Stomach (tissue), 4 donors: ENCODE results near the gene STN1.

Experiments used
- POLR2A ChIP-seq, 4 donors: fragments of 450-650 bp; IDR thresholded peaks; one replicate each; pipeline ENCODE4 v1.6.1; 2016; ENCODE audit warnings: antibody characterized with exemption in 4 of 4, control low read depth in 2 of 4, mild to moderate bottlenecking in 1 of 4, moderate library complexity in 1 of 4
- TF ChIP-seq, protein P1 (sequence below), 7 experiments: fragments of 450-650 bp in 4 of 7; fragments of 200-600 bp in 3 of 7; sonication (generic) in 3 of 7; IDR thresholded peaks; one replicate each; pipeline ENCODE4 v1.5.1; 2016 to 2019; ENCODE audit warnings: antibody characterized with exemption in 7 of 7, control low read depth in 2 of 7, mild to moderate bottlenecking in 1 of 7

DNA sequence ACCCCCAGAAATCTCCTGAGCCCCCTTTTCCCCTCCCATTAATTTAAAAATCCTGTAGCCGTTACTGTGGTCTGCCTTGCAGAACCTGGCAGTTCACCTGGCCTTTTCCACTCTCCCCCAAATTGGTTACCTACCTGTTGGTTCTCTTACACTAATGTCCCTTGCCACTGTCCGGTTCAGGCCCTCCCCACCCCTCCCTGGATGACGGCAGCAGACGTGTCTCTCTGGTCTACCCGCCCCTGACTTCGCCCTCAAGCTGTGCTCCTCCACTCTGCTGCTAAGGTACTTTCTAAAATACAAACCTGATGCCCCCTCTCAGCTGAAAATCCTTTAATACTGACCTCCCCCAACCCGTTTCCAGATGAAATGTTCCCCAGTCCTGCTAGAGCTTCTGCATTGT, 47.0 kb downstream of the STN1 start:
- TF ChIP-seq, protein P1, sequence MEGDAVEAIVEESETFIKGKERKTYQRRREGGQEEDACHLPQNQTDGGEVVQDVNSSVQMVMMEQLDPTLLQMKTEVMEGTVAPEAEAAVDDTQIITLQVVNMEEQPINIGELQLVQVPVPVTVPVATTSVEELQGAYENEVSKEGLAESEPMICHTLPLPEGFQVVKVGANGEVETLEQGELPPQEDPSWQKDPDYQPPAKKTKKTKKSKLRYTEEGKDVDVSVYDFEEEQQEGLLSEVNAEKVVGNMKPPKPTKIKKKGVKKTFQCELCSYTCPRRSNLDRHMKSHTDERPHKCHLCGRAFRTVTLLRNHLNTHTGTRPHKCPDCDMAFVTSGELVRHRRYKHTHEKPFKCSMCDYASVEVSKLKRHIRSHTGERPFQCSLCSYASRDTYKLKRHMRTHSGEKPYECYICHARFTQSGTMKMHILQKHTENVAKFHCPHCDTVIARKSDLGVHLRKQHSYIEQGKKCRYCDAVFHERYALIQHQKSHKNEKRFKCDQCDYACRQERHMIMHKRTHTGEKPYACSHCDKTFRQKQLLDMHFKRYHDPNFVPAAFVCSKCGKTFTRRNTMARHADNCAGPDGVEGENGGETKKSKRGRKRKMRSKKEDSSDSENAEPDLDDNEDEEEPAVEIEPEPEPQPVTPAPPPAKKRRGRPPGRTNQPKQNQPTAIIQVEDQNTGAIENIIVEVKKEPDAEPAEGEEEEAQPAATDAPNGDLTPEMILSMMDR (IDR thresholded peaks at IDR 0.05) = no peak
- TF ChIP-seq POLR2A (IDR thresholded peaks at IDR 0.05) = no peak
